Upper lobe of left lung (tissue), 6 donors: ENCODE measurements around the gene ARAP2. TPM values are rescaled to one million over a fixed set of nuclear protein-coding genes. Genes with fewer than 3 reads are reported as not detected.

ENCODE experiments used
- ATAC-seq, 2 donors: fragments of 200-7000 bp; cut with Tn5 transposase; one replicate each; pipeline ENCODE4 v1.9.1; 2022; ENCODE audit warnings: mild to moderate bottlenecking in 2 of 2, moderate library complexity in 2 of 2; ENCODE audit not compliant: low FRiP score in 2 of 2
- DNase-seq, 2 donors: peaks; one replicate each; pipeline ENCODE4 v3.0.0-alpha.2; 2019 to 2020
- H3K27ac ChIP-seq, 4 donors: fragments of 200-600 bp; sonication (generic); one replicate each; pipeline ENCODE4 v1.5.1; 2016 to 2019
- H3K27me3 ChIP-seq, 4 donors: fragments of 200-600 bp; sonication (generic); one replicate each; pipeline ENCODE4 v1.5.1; 2017 to 2019
- H3K36me3 ChIP-seq, 4 donors: fragments of 200-600 bp; sonication (generic); one replicate each; pipeline ENCODE4 v1.5.1; 2016 to 2019
- H3K4me1 ChIP-seq, 4 donors: fragments of 200-600 bp; sonication (generic); one replicate each; pipeline ENCODE4 v1.5.1; 2018 to 2019
- H3K4me3 ChIP-seq, 4 donors: fragments of 200-600 bp; sonication (generic); one replicate each; pipeline ENCODE4 v1.5.1; 2017 to 2019; ENCODE audit warnings: mild to moderate bottlenecking in 2 of 4, moderate library complexity in 1 of 4
- H3K9me3 ChIP-seq, 4 donors: fragments of 200-600 bp; sonication (generic); one replicate each; pipeline ENCODE4 v1.5.1; 2018 to 2019
- EP300 ChIP-seq, 4 donors: sonication (generic); formaldehyde crosslinking; IDR thresholded peaks; one replicate each; pipeline ENCODE4 v1.5.1; 2017; ENCODE audit warnings: antibody characterized with exemption in 4 of 4, control low read depth in 2 of 4
- POLR2A ChIP-seq, 4 donors: fragments of 450-650 bp; IDR thresholded peaks; one replicate each; pipeline ENCODE4 v1.5.1; 2016 to 2017; ENCODE audit warnings: antibody characterized with exemption in 4 of 4, mild to moderate bottlenecking in 2 of 4
- POLR2AphosphoS5 ChIP-seq, 2 donors: sonication (generic); formaldehyde crosslinking; IDR thresholded peaks; one replicate each; pipeline ENCODE4 v1.5.1; 2017; ENCODE audit warnings: antibody characterized with exemption in 2 of 2
- WGBS, 2 donors: methylation state at CpG; one replicate each; pipeline ENCODE4 v1.1.5; 2017 to 2018; 5-methylcytosine and 5-hydroxymethylcytosine counted together
- total RNA-seq, 6 donors: library from RNA; depleted of rRNA in 4 of 6; stranded (reverse); fragments of >200 nt in 4 of 6; gene quantifications; one replicate each; pipeline versions ENCODE4 v1.1.0 to v1.2.1, GENCODE V29; 2016 to 2021
- TF ChIP-seq, protein P1 (sequence below), 6 experiments: fragments of 450-650 bp in 4 of 6; fragments of 200-600 bp in 2 of 6; sonication (generic) in 2 of 6; IDR thresholded peaks; one replicate each; pipeline ENCODE4 v1.5.1; 2016 to 2019; ENCODE audit warnings: antibody characterized with exemption in 6 of 6
- donor health status: DM: no; HTN: no; CAD: no; lungs with moderate emphysema.
- donor health status: DM: no; HTN: yes; CAD: no; lungs with severe emphysema.

Gene ARAP2
- total RNA-seq, 6 donors from 2014 or later: 35.6 to 270 (median 95.2) TPM

DNA sequence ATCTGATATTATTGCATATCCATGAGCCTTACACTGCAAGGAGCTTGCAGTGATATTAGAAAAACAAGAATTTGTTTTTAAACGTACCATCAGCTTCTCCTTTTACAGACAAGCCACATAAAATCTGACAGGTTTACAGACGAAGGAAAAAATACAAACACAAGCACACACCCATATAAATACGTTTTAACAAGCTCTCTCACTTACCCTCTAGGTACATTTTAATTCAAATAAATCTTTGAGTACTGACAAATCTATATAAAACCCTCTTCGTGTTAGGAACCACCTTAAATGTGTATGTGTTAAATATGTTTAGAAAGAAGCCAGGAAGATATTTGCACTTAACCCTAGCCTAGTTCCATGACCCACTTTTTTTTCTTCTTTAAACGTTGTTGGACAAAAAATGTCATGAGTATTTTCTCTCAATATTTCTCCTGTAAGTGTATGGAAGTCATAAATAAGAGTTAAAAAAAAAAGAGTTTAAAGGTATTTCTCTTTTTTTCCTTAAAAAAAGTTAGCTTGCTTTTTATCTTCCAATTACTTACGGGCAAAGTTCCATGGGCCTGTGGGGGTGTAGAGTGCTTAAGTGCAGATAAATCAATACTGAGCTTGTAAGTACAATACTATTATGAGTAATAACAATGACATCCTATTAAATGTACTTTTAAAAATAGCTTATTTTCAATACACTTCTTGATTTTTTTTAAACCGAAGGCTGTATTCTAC is 1.5 kb downstream of the ARAP2 start:
- TF ChIP-seq POLR2A (IDR thresholded peaks at IDR 0.05): no peak
- no peak for TF ChIP-seq POLR2AphosphoS5 (IDR thresholded peaks at IDR 0.05)
- TF ChIP-seq, protein P1, sequence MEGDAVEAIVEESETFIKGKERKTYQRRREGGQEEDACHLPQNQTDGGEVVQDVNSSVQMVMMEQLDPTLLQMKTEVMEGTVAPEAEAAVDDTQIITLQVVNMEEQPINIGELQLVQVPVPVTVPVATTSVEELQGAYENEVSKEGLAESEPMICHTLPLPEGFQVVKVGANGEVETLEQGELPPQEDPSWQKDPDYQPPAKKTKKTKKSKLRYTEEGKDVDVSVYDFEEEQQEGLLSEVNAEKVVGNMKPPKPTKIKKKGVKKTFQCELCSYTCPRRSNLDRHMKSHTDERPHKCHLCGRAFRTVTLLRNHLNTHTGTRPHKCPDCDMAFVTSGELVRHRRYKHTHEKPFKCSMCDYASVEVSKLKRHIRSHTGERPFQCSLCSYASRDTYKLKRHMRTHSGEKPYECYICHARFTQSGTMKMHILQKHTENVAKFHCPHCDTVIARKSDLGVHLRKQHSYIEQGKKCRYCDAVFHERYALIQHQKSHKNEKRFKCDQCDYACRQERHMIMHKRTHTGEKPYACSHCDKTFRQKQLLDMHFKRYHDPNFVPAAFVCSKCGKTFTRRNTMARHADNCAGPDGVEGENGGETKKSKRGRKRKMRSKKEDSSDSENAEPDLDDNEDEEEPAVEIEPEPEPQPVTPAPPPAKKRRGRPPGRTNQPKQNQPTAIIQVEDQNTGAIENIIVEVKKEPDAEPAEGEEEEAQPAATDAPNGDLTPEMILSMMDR (IDR thresholded peaks at IDR 0.05): no peak
- TF ChIP-seq EP300 (IDR thresholded peaks at IDR 0.05): no peak
- Histone ChIP-seq H3K27ac (peak overlapping the region in 3 of 4 donors; percentile 93 to 97 (median 94)), H3K4me3 (peak overlapping the region in 3 of 4 donors; percentile 62 to 87 (median 81)), H3K9me3 (no peaks in the 10 kb centered on the region), H3K27me3 (no peaks in the 10 kb centered on the region), H3K4me1 (peaks cover 5 to 25% (median 13%) of the 10 kb centered on the region in 4 donors), H3K36me3 (peaks cover 0 to 3% (median 0%) of the 10 kb centered on the region in 4 donors)
- 27 to 28% methylated on average over 7 of the region's 7 CpGs for WGBS, 2 donors
- no peak for ATAC-seq
- DNase-seq: no peak

DNA sequence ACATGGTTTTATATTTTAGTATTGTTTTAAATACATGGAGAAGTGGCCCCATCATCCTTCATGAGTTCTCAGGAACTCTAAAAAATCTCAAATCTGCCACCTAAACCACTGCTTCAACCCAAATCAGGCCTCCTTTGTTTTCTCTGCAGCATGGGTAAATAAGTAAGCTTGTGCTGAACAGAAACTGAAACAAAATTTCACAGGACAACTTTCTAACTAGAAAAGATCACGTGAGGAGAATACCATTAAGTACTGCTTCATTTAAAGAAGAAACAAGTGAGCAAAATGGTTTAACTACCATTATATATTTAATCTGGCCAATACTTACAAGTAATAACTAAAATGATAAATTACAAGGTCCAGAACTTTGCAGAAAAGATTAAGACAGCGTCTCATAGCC is 2.5 kb downstream of the ARAP2 start:
- Histone ChIP-seq H3K27me3 (no peaks in the 10 kb centered on the region), H3K9me3 (no peaks in the 10 kb centered on the region), H3K4me1 (peaks cover 5 to 25% (median 13%) of the 10 kb centered on the region in 4 donors), H3K36me3 (peaks cover 0 to 3% (median 0%) of the 10 kb centered on the region in 4 donors), H3K4me3 (peak overlapping the region in 3 of 4 donors; percentile 62 to 87 (median 81)), H3K27ac (peak overlapping the region in 3 of 4 donors; percentile 48 to 97 (median 94))
- 28 to 37% methylated on average over 2 of the region's 2 CpGs for WGBS, 2 donors
- ATAC-seq: no peak
- TF ChIP-seq, protein P1 (IDR thresholded peaks at IDR 0.05): no peak
- TF ChIP-seq POLR2AphosphoS5 (IDR thresholded peaks at IDR 0.05) (no peak), POLR2A (IDR thresholded peaks at IDR 0.05) (no peak), EP300 (IDR thresholded peaks at IDR 0.05) (no peak)
- no peak for DNase-seq

DNA sequence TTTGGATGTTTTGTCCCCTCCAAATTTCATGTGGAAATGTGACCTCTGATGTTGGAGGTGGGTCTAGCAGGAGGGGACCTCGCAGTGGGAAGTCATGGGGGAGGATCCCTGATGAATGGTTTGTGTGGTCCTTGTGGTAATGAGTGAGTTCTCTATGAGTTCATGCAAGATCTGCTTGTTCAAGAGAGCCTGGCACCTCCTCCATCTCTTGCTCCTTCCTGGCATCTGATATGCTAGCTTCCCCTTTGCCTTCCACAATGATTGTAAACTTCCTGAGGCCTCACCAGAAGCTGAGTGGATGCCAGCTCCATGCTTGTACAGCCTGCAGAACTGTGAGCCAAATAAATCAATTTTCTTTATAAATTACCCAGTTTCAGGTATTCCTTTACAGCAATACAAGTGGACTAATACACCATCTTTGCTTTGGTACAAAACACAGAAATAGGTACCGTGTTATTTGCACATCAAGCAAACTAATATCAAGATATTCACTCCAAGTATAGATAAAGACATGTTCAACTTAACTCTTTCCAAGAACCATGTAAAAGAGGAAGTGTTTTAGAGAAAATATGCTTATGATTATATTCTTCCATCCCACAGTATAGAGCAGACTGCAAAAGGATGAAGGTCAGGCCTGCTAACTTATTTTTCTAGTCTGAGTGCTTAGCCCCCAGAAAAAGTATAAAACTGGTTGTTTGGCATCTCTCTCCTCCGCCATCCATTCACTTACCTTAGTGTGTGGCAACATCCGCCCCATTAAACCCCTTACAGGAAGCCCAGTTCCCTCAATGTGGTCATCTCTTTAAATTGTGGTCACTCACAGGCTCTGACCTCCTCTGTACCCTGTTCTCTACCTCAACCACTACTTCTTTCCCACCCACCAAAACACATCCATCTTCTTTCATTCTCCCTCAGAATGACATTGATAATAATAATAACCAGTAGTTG is 6.7 kb downstream of the ARAP2 start:
- Histone ChIP-seq H3K4me1 (peaks cover 5 to 14% (median 9%) of the 10 kb centered on the region in 4 donors), H3K9me3 (no peaks in the 10 kb centered on the region), H3K27me3 (no peaks in the 10 kb centered on the region), H3K27ac (no peak overlapping the region), H3K4me3 (no peak overlapping the region), H3K36me3 (peaks cover 0 to 3% (median 0%) of the 10 kb centered on the region in 4 donors)
- WGBS, 2 donors: 73 to 74% methylated on average over 4 of the region's 4 CpGs
- TF ChIP-seq POLR2A (IDR thresholded peaks at IDR 0.05): no peak
- TF ChIP-seq, protein P1 (IDR thresholded peaks at IDR 0.05): no peak
- TF ChIP-seq POLR2AphosphoS5 (IDR thresholded peaks at IDR 0.05): no peak
- no peak for TF ChIP-seq EP300 (IDR thresholded peaks at IDR 0.05)
- ATAC-seq: no peak
- no peak for DNase-seq

DNA sequence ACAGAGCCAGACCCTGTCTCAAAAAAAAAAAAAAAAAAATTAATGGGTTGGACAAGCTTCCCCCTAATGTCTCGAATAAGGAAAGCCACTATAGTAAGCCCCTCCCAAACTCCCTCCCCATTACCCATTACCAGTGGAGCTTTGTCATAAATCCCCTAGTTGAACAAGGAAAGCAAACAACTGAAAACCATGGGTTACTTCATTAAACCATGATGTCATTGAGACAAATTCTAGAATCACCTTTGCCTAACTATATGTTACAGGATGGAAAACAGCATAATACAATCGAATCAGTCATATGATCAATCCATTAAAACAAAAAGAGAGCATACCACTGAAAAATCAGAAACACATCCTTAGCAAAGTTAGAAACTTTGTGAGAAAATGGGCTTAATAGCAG is 8.2 kb downstream of the ARAP2 start:
- Histone ChIP-seq H3K36me3 (peaks cover 0 to 3% (median 0%) of the 10 kb centered on the region in 4 donors), H3K4me1 (peaks cover 0 to 6% (median 2%) of the 10 kb centered on the region in 4 donors), H3K27me3 (no peaks in the 10 kb centered on the region), H3K4me3 (no peak overlapping the region), H3K9me3 (no peaks in the 10 kb centered on the region), H3K27ac (no peak overlapping the region)
- 94 to 97% methylated on average over 2 of the region's 2 CpGs for WGBS, 2 donors
- TF ChIP-seq POLR2AphosphoS5 (IDR thresholded peaks at IDR 0.05): no peak
- no peak for ATAC-seq
- no peak for DNase-seq

DNA sequence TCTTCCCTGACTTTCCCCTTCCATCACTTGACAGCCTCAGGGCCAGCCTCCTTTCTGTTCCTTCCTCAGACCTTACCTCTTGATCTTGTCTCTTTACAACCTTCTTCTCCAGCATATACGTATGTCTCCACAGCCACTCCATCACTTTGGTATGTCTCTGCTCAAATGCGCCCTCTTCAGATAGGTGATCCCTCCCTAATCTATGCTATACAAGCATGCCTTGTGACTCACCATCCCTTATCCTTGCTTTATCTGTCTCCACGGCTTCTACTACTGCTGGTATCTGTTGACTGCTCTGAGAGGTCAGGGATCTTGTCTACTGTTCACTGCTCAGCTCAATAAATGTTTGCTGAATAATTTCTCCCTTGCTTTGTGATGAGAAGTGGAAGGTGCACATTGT is 9.0 kb downstream of the ARAP2 start:
- 71 to 89% methylated on average over 3 of the region's 3 CpGs for WGBS, 2 donors
- Histone ChIP-seq H3K4me1 (peaks cover 0 to 6% (median 0%) of the 10 kb centered on the region in 4 donors), H3K4me3 (no peak overlapping the region), H3K27ac (no peak overlapping the region), H3K9me3 (no peaks in the 10 kb centered on the region), H3K27me3 (no peaks in the 10 kb centered on the region), H3K36me3 (peaks cover 0 to 3% (median 0%) of the 10 kb centered on the region in 4 donors)
- ATAC-seq (no peak), DNase-seq (no peak)
- TF ChIP-seq POLR2A (IDR thresholded peaks at IDR 0.05): no peak
- TF ChIP-seq EP300 (IDR thresholded peaks at IDR 0.05): no peak
- TF ChIP-seq POLR2AphosphoS5 (IDR thresholded peaks at IDR 0.05): no peak
- TF ChIP-seq, protein P1 (IDR thresholded peaks at IDR 0.05): no peak
